Measurements from ENCODE around the gene GRIK2. TPM values are rescaled to one million over a fixed set of nuclear protein-coding genes. Genes with fewer than 3 reads are reported as not detected.

The GRIK2 gene
- polyA plus RNA-seq, 1 of the 3 experiments (the other 2 are of a cell fraction) = 0.30 TPM

GRCh38 chr6:101961357-101961756 is 567.8 kb downstream of the GRIK2 start:
- H3F3A ChIP-seq (replicated peaks; ENCODE audit: insufficient read depth) = no peaks in the 10 kb centered on the region
- H3K9me3 ChIP-seq = no peaks in the 10 kb centered on the region
- POLR2A ChIA-PET = no interaction called here
- no peak overlapping the region for H3K4me2 ChIP-seq
- CTCF ChIA-PET = no interaction called here
- H3K27ac ChIP-seq (ENCODE audit: low read depth in 2 of 2, low read length in 1 of 2) = no peak overlapping the region
- H3K36me3 ChIP-seq (replicated peaks in 1 of 2; ENCODE audit: control insufficient read depth in 1 of 2, insufficient read depth in 2 of 2, low read length in 1 of 2) = no peaks in the 10 kb centered on the region
- H3K9me2 ChIP-seq = no peaks in the 10 kb centered on the region
- no peak overlapping the region for H2AFZ ChIP-seq (ENCODE audit: low read depth)
- WGBS (ENCODE audit: low lambda C conversion rate) = 53% methylated on average over 4 of the region's 8 CpGs
- no peaks in the 10 kb centered on the region for H3K79me2 ChIP-seq (ENCODE audit: insufficient read depth)
- H3K27me3 ChIP-seq (ENCODE audit: insufficient read depth) = no peaks in the 10 kb centered on the region
- H3K9ac ChIP-seq = no peak overlapping the region
- no peaks in the 10 kb centered on the region for H3K4me1 ChIP-seq (ENCODE audit: control insufficient read depth in 1 of 2, insufficient read depth in 2 of 2, low read depth in 1 of 2, low read length in 1 of 2)
- H3K4me3 ChIP-seq (ENCODE audit: low read depth in 2 of 2, low read length in 1 of 2) = no peak overlapping the region
- H4K20me1 ChIP-seq (ENCODE audit: insufficient read depth) = no peaks in the 10 kb centered on the region
- no peak for DNase-seq
- TF ChIP-seq NRF1 (IDR thresholded peaks at IDR 0.05; ENCODE audit: low read depth, low read length) = no peak
- no peak for TF ChIP-seq POLR2AphosphoS5 (IDR thresholded peaks at IDR 0.05; ENCODE audit: low read depth, low read length)
- TF ChIP-seq REST (IDR thresholded peaks at IDR 0.05; ENCODE audit: low read depth, low read length) = no peak
- no peak for TF ChIP-seq FOXJ3 (CRISPR knock-in tag; IDR thresholded peaks at IDR 0.05)
- TF ChIP-seq PBX3 (IDR thresholded peaks at IDR 0.05) = no peak
- TF ChIP-seq JUND (IDR thresholded peaks at IDR 0.05) = no peak
- no peak for TF ChIP-seq NFIC (IDR thresholded peaks at IDR 0.05; ENCODE audit: borderline replicate concordance)

GRCh38 chr6:101980924-101981323 is 587.4 kb downstream of the GRIK2 start:
- Histone ChIP-seq H3F3A (replicated peaks; ENCODE audit: insufficient read depth) (no peaks in the 10 kb centered on the region), H3K9me3 (no peaks in the 10 kb centered on the region), H3K79me2 (ENCODE audit: insufficient read depth) (no peaks in the 10 kb centered on the region), H3K9ac (no peak overlapping the region), H3K4me2 (no peak overlapping the region), H3K36me3 (replicated peaks in 1 of 2; ENCODE audit: control insufficient read depth in 1 of 2, insufficient read depth in 2 of 2, low read length in 1 of 2) (no peaks in the 10 kb centered on the region), H3K4me1 (ENCODE audit: control insufficient read depth in 1 of 2, insufficient read depth in 2 of 2, low read depth in 1 of 2, low read length in 1 of 2) (no peaks in the 10 kb centered on the region; a peak in 1 of 4 replicates), H4K20me1 (ENCODE audit: insufficient read depth) (no peaks in the 10 kb centered on the region), H3K27ac (ENCODE audit: low read depth in 2 of 2, low read length in 1 of 2) (no peak overlapping the region), H2AFZ (ENCODE audit: low read depth) (no peak overlapping the region), H3K4me3 (ENCODE audit: low read depth in 2 of 2, low read length in 1 of 2) (no peak overlapping the region), H3K27me3 (ENCODE audit: insufficient read depth) (no peaks in the 10 kb centered on the region), H3K9me2 (no peaks in the 10 kb centered on the region)
- ChIA-PET POLR2A (no interaction called here), CTCF (no interaction called here)
- DNase-seq = peak; percentile 2
- no peak for TF ChIP-seq SIN3A (IDR thresholded peaks at IDR 0.05; ENCODE audit: borderline replicate concordance, low read depth, low read length)
- no peak for TF ChIP-seq TEAD4 (IDR thresholded peaks at IDR 0.05; ENCODE audit: borderline replicate concordance, insufficient read depth)
- no peak for TF ChIP-seq RXRA (IDR thresholded peaks at IDR 0.05; ENCODE audit: borderline replicate concordance, low read depth)
- no peak for TF ChIP-seq POLR2AphosphoS5 (IDR thresholded peaks at IDR 0.05; ENCODE audit: low read depth, low read length)
- TF ChIP-seq RFX5 (IDR thresholded peaks at IDR 0.05; ENCODE audit: low read length) = no peak
- peak in 1 of 2 experiments; percentile 58; a peak in 1 of 4 replicates for TF ChIP-seq EP300 (IDR thresholded peaks at IDR 0.05; ENCODE audit: borderline replicate concordance in 1 of 2, low read depth in 1 of 2, low read length in 1 of 2)
- peak; percentile 52; the same call in 1 of the 2 replicates for TF ChIP-seq RCOR1 (IDR thresholded peaks at IDR 0.05; ENCODE audit: low read length)
